MM.1S (cell line): ENCODE data around the gene GDF11.

ENCODE experiments used
- DNase-seq: peaks from one replicate; pipeline ENCODE4 v3.0.0-alpha.2; 2015
- H2AFZ ChIP-seq: fragments of 300-600 bp; sonication (generic); 2 replicates; pipeline ENCODE4 v1.6.0; 2016; ENCODE audit warnings: antibody characterized with exemption, low read length
- H3F3A ChIP-seq: fragments of 300-600 bp; sonication (generic); 2 replicates; pipeline ENCODE4 v1.6.1; 2016; ENCODE audit warnings: mild to moderate bottlenecking, antibody characterized with exemption, low read length, moderate library complexity, mixed read lengths; ENCODE audit not compliant: insufficient read depth
- H3K27ac ChIP-seq: fragments of 300-600 bp; sonication (generic); 2 replicates; pipeline ENCODE4 v1.5.1; 2016; ENCODE audit warnings: mild to moderate bottlenecking, low read length
- H3K27me3 ChIP-seq: fragments of 300-600 bp; sonication (generic); replicated peaks from 2 replicates; pipeline ENCODE4 v1.6.0; 2016; ENCODE audit warnings: low read length; ENCODE audit not compliant: insufficient read depth
- H3K36me3 ChIP-seq: fragments of 300-600 bp; sonication (generic); replicated peaks from 2 replicates; pipeline ENCODE4 v1.6.1; 2016; ENCODE audit warnings: mild to moderate bottlenecking, low read length, mixed read lengths; ENCODE audit not compliant: insufficient read depth
- H3K4me1 ChIP-seq: fragments of 300-600 bp; sonication (generic); 2 replicates; pipeline ENCODE4 v1.6.1; 2016; ENCODE audit warnings: low read length, mixed read lengths
- H3K4me2 ChIP-seq: fragments of 300-600 bp; sonication (generic); 2 replicates; pipeline ENCODE4 v1.6.0; 2016; ENCODE audit warnings: low read depth, low read length
- H3K4me3 ChIP-seq: fragments of 300-600 bp; sonication (generic); 2 replicates; pipeline ENCODE4 v1.5.1; 2016; ENCODE audit warnings: low read length, mixed read lengths
- H3K79me2 ChIP-seq: fragments of 300-600 bp; sonication (generic); 2 replicates; pipeline ENCODE4 v1.6.1; 2016; ENCODE audit warnings: mixed run types, low read length, mixed read lengths
- H3K9ac ChIP-seq: fragments of 300-600 bp; sonication (generic); 2 replicates; pipeline ENCODE4 v1.6.1; 2016; ENCODE audit warnings: low read length, mixed read lengths
- H3K9me2 ChIP-seq: fragments of 300-600 bp; sonication (generic); replicated peaks from 2 replicates; pipeline ENCODE4 v1.6.1; 2016; ENCODE audit warnings: mild to moderate bottlenecking, low read length, mixed read lengths; ENCODE audit not compliant: insufficient read depth
- H3K9me3 ChIP-seq: fragments of 300-600 bp; sonication (generic); replicated peaks from 2 replicates; pipeline ENCODE4 v1.6.1; 2016; ENCODE audit warnings: mild to moderate bottlenecking, low read length, mixed read lengths; ENCODE audit not compliant: insufficient read depth
- H4K20me1 ChIP-seq: fragments of 300-600 bp; sonication (generic); 2 replicates; pipeline ENCODE4 v1.6.1; 2016; ENCODE audit warnings: mild to moderate bottlenecking, low read length, moderate library complexity, mixed read lengths; ENCODE audit not compliant: insufficient read depth
- CTCF ChIP-seq: fragments of 300-600 bp; sonication (generic); IDR thresholded peaks from 2 replicates; pipeline ENCODE4 v1.5.1; 2016; ENCODE audit warnings: antibody characterized with exemption, low read length, mixed read lengths
- EZH2 ChIP-seq: fragments of 300-600 bp; sonication (generic); optimal IDR thresholded peaks from 2 replicates; pipeline ENCODE3; 2017; ENCODE audit warnings: low read depth, mild to moderate bottlenecking, antibody characterized with exemption, low read length, mixed read lengths
- EZH2phosphoT487 ChIP-seq: fragments of 300-600 bp; sonication (generic); IDR thresholded peaks from 2 replicates; pipeline ENCODE4 v1.6.1; 2018; ENCODE audit warnings: antibody characterized with exemption, low read length

Gene GDF11

GRCh38 chr12:55777856-55778255 is 34.9 kb downstream of the GDF11 start:
- H3K4me3 ChIP-seq = no peak overlapping the region
- no peaks in the 10 kb centered on the region; the same call in 1 of the 2 replicates for H3F3A ChIP-seq
- H3K4me2 ChIP-seq = no peak overlapping the region
- no peak for DNase-seq
- TF ChIP-seq EZH2phosphoT487 = no peak
- TF ChIP-seq EZH2 = no peak
- no peaks in the 10 kb centered on the region for H3K27me3 ChIP-seq
- no peak overlapping the region for H3K9ac ChIP-seq
- peaks cover 3% of the 10 kb centered on the region; the same call in 1 of the 2 replicates for H3K36me3 ChIP-seq
- no peaks in the 10 kb centered on the region for H3K4me1 ChIP-seq
- no peaks in the 10 kb centered on the region for H3K9me2 ChIP-seq
- peaks cover 28% of the 10 kb centered on the region for H3K79me2 ChIP-seq
- no peak overlapping the region for H2AFZ ChIP-seq
- H3K9me3 ChIP-seq = no peaks in the 10 kb centered on the region
- H3K27ac ChIP-seq = no peak overlapping the region
- H4K20me1 ChIP-seq = peaks cover 2% of the 10 kb centered on the region; the same call in 1 of the 2 replicates

GRCh38 chr12:55780685-55781084 is 37.8 kb downstream of the GDF11 start:
- Histone ChIP-seq H3K36me3 (peaks cover 3% of the 10 kb centered on the region; the same call in 1 of the 2 replicates), H3K9ac (no peak overlapping the region), H3K4me3 (no peak overlapping the region)

GRCh38 chr12:55788546-55788945 is 45.6 kb downstream of the GDF11 start:
- H3K27me3 ChIP-seq = no peaks in the 10 kb centered on the region
- no peak overlapping the region for H2AFZ ChIP-seq
- H3K9me2 ChIP-seq = no peaks in the 10 kb centered on the region
- TF ChIP-seq EZH2phosphoT487 (no peak), CTCF (no peak), EZH2 (no peak)
- no peaks in the 10 kb centered on the region for H3K4me1 ChIP-seq
- H3K9me3 ChIP-seq = no peaks in the 10 kb centered on the region
- no peaks in the 10 kb centered on the region for H3F3A ChIP-seq
- peaks cover 19% of the 10 kb centered on the region for H3K79me2 ChIP-seq
- no peak overlapping the region for H3K4me2 ChIP-seq
- H3K27ac ChIP-seq = no peak overlapping the region
- H3K4me3 ChIP-seq = no peak overlapping the region
- H3K36me3 ChIP-seq = peaks cover 3% of the 10 kb centered on the region; the same call in 1 of the 2 replicates
- DNase-seq = no peak
- H4K20me1 ChIP-seq = no peaks in the 10 kb centered on the region
- H3K9ac ChIP-seq = no peak overlapping the region

More at GRCh38 chr12:55780685-55781084, 37.8 kb downstream of the GDF11 start:
- no peak for TF ChIP-seq EZH2phosphoT487
- Histone ChIP-seq H2AFZ (no peak overlapping the region), H3K27me3 (no peaks in the 10 kb centered on the region), H3K4me1 (no peaks in the 10 kb centered on the region), H3K9me3 (no peaks in the 10 kb centered on the region), H3K27ac (no peak overlapping the region), H3F3A (no peaks in the 10 kb centered on the region; the same call in 1 of the 2 replicates), H3K9me2 (no peaks in the 10 kb centered on the region), H4K20me1 (peaks cover 2% of the 10 kb centered on the region; the same call in 1 of the 2 replicates), H3K4me2 (no peak overlapping the region), H3K79me2 (peaks cover 25% of the 10 kb centered on the region)
- DNase-seq = no peak

- no peaks in the 10 kb centered on the region for H3F3A ChIP-seq
- no peaks in the 10 kb centered on the region for H3K27me3 ChIP-seq
- no peaks in the 10 kb centered on the region for H3K9me3 ChIP-seq
- peaks cover 6% of the 10 kb centered on the region; the same call in 1 of the 2 replicates for H3K36me3 ChIP-seq
- H2AFZ ChIP-seq = no peak overlapping the region
- H3K4me1 ChIP-seq = no peaks in the 10 kb centered on the region
- no peak for TF ChIP-seq EZH2
- TF ChIP-seq CTCF = no peak
- TF ChIP-seq EZH2phosphoT487 = no peak
- no peak overlapping the region for H3K27ac ChIP-seq
- H3K9ac ChIP-seq = no peak overlapping the region
- H3K79me2 ChIP-seq = peaks cover 19% of the 10 kb centered on the region
- DNase-seq = no peak
- H3K9me2 ChIP-seq = no peaks in the 10 kb centered on the region
- H3K4me2 ChIP-seq = no peak overlapping the region
- no peaks in the 10 kb centered on the region for H4K20me1 ChIP-seq
- no peak overlapping the region for H3K4me3 ChIP-seq
Measured at GRCh38 chr12:55789171-55789570, 46.2 kb downstream of the GDF11 start.
